Measurements from ENCODE around the gene ZWILCH.

DNA sequence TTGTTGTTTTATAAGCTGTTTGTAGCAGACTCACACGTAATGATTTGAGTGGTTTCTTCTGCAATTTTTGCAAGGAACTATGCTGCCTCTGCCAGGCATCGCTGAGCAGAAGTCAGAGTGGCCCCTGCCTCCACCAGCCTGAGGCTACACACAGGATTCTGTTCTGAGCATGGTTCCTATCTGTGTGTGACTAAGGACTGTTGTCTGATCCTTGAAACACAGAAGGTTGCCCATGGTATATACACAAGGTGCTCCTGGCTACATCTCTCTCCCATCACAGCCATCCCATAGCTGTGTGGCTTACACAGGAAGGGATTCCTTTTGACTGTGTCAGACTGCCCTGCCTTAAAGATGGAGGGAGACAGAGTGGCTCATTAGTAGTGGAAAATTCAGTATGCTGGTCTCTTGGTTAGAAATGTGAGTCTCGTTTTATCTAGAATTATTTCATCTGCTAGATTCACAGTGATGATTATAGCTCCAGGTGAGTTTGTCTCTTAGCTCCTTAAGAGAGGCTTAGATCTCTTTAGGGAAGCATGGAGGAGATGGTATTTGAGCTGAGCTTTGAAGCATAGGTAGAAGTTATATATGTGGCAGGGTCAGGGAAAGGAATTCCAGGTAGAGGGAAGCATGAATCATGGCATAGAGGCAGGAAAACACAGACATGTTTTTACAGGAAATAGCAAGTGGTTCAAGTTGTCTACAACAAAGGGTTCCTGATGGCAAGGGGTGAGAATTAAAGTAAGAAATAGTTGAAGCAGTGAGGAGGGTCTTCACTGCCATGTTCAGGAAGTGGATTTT lies 45.1 kb upstream of the ZWILCH start:
- TF ChIP-seq EZH2 (optimal IDR thresholded peaks at IDR 0.05; ENCODE audit: low read depth, low read length), result no peak
- TF ChIP-seq, protein P1, sequence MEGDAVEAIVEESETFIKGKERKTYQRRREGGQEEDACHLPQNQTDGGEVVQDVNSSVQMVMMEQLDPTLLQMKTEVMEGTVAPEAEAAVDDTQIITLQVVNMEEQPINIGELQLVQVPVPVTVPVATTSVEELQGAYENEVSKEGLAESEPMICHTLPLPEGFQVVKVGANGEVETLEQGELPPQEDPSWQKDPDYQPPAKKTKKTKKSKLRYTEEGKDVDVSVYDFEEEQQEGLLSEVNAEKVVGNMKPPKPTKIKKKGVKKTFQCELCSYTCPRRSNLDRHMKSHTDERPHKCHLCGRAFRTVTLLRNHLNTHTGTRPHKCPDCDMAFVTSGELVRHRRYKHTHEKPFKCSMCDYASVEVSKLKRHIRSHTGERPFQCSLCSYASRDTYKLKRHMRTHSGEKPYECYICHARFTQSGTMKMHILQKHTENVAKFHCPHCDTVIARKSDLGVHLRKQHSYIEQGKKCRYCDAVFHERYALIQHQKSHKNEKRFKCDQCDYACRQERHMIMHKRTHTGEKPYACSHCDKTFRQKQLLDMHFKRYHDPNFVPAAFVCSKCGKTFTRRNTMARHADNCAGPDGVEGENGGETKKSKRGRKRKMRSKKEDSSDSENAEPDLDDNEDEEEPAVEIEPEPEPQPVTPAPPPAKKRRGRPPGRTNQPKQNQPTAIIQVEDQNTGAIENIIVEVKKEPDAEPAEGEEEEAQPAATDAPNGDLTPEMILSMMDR (IDR thresholded peaks at IDR 0.05; ENCODE audit: low read length), result no peak
- TF ChIP-seq EZH2phosphoT487 (IDR thresholded peaks at IDR 0.05; ENCODE audit: low read length), result no peak
